ENCODE results near the gene ARID1B. TPM values are rescaled to one million over a fixed set of nuclear protein-coding genes. Genes with fewer than 3 reads are reported as not detected.

ARID1B gene
- total and polyA plus RNA-seq, 10 of the 15 experiments (the other 5 are each of a cell fraction or from before 2014, with no cell fraction given) = 24.7 to 133 (median 54.6) TPM

- ATAC-seq (no peak), FAIRE-seq (no peak), DNase-seq (ENCODE audit: low read depth, low spot score) (no peak)
- Histone ChIP-seq H3K4me1 (ENCODE audit: control insufficient read depth, insufficient read depth, low read length) (peaks cover 20% of the 10 kb centered on the region), H3K79me2 (ENCODE audit: control insufficient read depth, insufficient read depth, low read length) (peaks cover 95% of the 10 kb centered on the region), H3K36me3 (ENCODE audit: control insufficient read depth in 2 of 2, insufficient read depth in 2 of 2, low read length in 1 of 2) (peaks cover 3% of the 10 kb centered on the region in 2 experiments; a peak in 3 of 4 replicates), H3K27ac (ENCODE audit: control insufficient read depth, insufficient read depth) (no peak overlapping the region), H3K4me2 (ENCODE audit: control insufficient read depth, insufficient read depth) (no peak overlapping the region), H3K4me3 (no peak overlapping the region), H3K27me3 (replicated peaks in 1 of 2; ENCODE audit: control insufficient read depth in 2 of 2, insufficient read depth in 2 of 2, low read length in 1 of 2) (no peaks in the 10 kb centered on the region), H2AFZ (ENCODE audit: control insufficient read depth, low read depth, low read length) (no peak overlapping the region), H4K20me1 (ENCODE audit: control insufficient read depth, insufficient read depth) (peaks cover 11% of the 10 kb centered on the region), H3K9ac (ENCODE audit: control insufficient read depth, insufficient read depth, low read length) (no peak overlapping the region), H3K9me3 (replicated peaks; ENCODE audit: control insufficient read depth, insufficient read depth, low read length) (no peaks in the 10 kb centered on the region)
- 100% methylated on average over 3 of the region's 3 CpGs for WGBS (ENCODE audit: insufficient coverage, insufficient replicate concordance, low lambda C conversion rate, missing lambda C conversion rate)
- CTCF ChIA-PET = interaction anchor here (1.0 kb wide), 1 partner anchor 92 kb away, joined by 3 read pairs; no protein-coding TSS in a partner anchor
- POLR2A ChIA-PET = interaction anchor here (1.3 kb wide), 1 partner anchor 11 kb away, joined by 3 read pairs; no protein-coding TSS in a partner anchor
- intact Hi-C loops (cut with micrococcal nuclease; ENCODE audit: unreplicated experiment) (no loop called here), in situ Hi-C loops (cut with MboI) (no loop called here)
- RAD21 ChIA-PET (ENCODE audit: unreplicated experiment) = interaction anchor here (1.4 to 1.6 kb wide), 2 partner anchors 15 to 89 kb away, joined by 3 to 4 read pairs; no protein-coding TSS in a partner anchor
- SMC1A ChIA-PET (ENCODE audit: uncharacterized antibody, unreplicated experiment) = interaction anchor here (1.4 to 5.2 kb wide), 4 partner anchors 14 to 81 kb away, joined by 4 to 29 read pairs (median 4); no protein-coding TSS in a partner anchor
- TF ChIP-seq IRF5 (IDR thresholded peaks at IDR 0.05; ENCODE audit: borderline replicate concordance) (no peak), BCL3 (IDR thresholded peaks at IDR 0.05; ENCODE audit: borderline replicate concordance, insufficient read depth, low read depth, low read length, poor library complexity, severe bottlenecking) (no peak), EGR1 (IDR thresholded peaks at IDR 0.05; ENCODE audit: borderline replicate concordance in 1 of 2, low read depth in 2 of 2, low read length in 2 of 2) (no peak), ELK1 (IDR thresholded peaks at IDR 0.05; ENCODE audit: low read depth, low read length) (no peak), POLR2A (IDR thresholded peaks at IDR 0.05; ENCODE audit: low read depth, low read length) (no peak), ZBED1 (IDR thresholded peaks at IDR 0.05; ENCODE audit: borderline replicate concordance) (no peak), HDGF (IDR thresholded peaks at IDR 0.05) (no peak)
- no TSS peak for BruUV-seq (replicated peaks)
These were observed 91.2 kb downstream of the ARID1B start for GRCh38 chr6:156868385-156868784.

Measured in GM12878 (cell line).